ENCODE measurements around the gene FAAP100.

FAAP100 gene

DNA sequence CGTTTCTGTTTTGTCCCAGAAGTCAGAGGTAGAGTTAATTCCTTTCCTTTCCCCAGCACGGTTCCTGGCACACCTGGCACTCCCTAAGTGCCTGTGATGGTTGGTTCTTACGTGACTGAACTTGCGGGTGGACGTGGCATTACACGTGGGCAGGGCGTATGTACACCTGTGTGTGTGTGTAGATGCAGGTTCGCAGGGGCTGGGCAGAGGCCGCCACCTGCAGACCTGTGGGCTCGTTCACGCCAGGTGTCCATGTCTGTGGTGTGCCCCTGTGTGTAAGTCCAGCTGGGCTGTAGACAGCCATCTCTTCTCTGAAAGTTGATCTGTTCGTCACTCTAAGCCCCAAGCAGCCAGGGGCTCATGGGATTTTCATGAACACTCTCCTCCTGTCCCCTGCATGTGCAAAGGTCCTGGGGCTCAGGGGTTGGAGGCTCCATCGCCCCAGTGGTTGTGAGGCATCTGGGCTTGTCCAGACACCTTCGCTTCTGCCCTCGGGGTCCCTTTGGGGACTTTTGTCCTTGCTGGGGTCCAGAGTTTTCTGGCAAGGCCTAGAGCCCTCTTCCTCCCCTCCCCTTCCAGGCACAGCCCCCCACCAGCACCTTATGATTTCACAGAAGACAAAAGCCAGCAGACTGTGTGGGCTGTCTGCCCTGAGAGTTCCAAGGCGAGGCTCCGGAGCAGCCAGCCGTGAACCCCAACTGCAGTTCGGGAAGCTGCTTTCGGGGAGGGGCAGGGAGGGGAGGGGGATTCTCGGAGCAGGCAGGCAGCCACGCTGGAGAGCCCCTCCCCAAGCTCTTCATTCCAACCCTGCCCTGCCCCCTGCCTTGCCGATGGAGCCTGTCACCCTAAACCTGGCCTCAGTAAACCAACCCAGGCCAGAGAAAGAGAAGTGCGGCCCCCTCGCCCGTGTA lies 29.4 kb downstream of the FAAP100 start:
- peak in 1 of 2 donors; percentile 37 for DNase-seq

DNA sequence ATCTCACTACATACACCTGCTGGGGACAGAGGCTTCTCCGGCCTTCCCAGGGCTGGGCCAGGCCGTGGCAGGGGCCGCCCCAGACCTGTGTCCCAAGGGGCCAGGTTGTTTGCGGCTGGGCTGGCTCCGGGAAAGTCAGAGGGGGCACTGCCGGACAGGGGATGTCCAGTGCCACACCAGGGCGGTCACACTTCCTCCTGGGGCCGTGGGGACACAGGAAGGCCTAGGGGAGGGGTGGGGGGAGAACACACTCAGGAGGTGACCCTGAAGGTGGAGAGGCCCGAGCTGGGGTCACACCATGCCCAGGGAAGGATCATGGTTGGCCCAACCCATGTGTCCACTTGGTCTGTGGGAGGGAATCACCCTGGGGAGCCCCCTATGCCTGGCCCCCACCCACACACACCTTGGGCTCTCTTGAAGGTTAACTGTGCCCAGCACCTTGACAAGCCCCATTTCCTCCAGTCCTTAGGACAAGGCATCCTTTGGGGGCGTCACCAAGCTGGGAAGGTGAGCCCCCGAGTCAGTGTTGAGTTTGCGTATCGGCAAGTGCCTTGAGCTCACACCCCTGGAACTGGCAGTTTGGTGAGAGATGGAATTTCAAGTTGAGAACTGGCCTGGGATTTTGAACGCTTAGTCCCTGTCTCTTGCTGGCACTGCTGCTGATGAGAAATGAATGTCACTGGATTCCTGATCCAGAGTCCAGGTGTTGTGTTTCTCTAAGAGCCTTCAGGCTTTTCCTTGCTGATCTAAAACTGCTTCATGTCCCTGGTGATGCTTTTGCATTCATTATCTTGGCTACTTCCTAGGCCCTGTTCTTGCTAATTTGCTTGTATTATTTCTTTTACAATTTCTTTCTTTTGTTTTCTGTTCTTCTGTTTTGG lies 31.9 kb downstream of the FAAP100 start:
- no peak for DNase-seq

DNA sequence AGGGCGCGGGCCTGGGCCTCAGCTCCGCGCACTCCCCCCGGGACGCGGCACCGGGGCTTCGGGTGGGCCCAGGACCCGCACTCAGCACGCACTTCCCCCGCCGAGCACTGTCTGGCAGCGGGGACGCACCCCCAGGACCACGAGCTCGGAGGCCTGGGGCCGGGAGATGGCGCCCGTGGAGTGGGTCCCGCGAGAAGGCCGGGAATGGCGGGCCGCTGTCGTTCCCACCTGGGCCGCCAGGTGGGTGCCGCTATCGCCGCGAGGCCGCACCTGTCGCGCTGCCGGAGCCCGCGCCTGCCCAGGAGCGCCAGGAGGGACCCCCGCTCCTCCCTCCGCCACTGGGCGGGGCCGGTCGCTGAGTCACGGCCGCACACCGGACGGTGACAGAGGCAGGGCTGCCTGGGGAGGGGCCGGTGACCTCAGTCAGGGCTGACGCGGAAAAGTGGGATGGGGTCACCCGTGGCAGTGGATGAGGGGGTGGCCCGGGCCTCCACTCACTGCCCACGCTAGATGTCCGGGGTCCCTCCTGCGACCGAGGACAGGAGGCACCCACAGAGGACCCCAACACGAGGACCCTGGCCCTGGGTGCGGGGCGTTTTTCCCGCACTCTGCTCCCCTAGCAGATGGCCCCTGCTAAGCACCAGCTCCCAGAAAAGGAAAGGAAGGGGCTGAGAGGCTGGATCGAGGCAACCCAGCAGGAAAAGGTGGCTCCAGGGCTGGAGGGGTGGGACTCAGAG lies 32.7 kb downstream of the FAAP100 start:
- peak in 1 of 2 donors; percentile 22 for DNase-seq

DNA sequence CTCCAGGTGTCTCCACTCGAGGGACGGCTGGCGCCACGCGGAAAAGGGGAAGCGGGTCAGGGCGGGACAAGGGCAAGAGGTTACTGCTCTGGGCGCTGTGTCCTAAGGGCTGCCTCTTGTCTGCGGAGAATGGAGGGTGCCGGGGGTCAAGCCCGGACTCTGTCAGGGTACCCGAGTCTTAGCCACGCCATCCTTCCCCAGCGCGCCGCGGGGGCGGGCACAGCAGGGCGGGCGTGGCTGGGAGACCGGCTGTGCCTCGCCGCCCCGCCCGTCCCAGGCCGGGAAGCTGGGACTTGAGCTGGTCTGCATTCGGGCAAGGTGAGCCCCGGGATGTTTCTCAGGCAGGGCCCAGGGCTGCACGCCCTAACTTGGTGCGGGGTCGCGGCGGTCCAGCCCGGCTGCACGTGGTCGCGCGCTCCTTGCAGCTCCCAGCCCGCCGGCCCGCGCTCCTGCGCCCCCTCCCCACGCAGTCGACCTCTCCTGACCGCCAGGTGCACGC lies 33.3 kb downstream of the FAAP100 start:
- no peak for DNase-seq

DNA sequence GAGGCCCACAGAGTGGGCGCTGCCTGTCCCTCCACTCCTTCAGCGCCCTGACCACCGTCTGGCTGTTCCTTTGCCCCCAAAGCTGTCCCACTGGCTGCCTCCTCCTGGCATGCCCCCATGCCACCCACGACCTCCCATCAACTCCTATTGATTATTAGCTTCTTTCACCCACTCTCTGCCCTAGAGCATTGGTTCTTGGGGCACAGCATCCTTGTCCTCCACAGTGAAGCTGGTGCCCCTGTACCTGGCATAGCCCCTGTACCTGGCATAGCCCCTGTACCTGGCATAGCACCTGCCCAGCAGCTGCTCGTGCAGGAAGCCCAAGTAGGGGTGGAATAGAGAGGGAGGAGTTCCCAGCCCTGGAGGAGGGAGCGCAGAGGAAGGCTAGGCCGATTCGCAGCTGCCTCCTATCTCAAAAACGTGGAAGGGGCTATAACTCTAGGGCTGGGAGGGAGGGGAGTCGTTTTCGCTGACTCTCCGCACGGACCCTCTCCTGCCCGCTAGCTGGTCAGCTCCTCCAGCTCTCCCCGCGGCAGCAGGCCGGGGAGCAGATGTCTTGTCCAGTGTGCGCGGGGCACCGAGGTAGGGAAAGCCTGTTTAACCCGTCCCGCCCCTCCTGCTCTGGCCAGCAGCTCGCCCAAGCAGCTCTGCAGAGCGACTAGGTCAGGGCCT lies 33.9 kb downstream of the FAAP100 start:
- no peak for DNase-seq

DNA sequence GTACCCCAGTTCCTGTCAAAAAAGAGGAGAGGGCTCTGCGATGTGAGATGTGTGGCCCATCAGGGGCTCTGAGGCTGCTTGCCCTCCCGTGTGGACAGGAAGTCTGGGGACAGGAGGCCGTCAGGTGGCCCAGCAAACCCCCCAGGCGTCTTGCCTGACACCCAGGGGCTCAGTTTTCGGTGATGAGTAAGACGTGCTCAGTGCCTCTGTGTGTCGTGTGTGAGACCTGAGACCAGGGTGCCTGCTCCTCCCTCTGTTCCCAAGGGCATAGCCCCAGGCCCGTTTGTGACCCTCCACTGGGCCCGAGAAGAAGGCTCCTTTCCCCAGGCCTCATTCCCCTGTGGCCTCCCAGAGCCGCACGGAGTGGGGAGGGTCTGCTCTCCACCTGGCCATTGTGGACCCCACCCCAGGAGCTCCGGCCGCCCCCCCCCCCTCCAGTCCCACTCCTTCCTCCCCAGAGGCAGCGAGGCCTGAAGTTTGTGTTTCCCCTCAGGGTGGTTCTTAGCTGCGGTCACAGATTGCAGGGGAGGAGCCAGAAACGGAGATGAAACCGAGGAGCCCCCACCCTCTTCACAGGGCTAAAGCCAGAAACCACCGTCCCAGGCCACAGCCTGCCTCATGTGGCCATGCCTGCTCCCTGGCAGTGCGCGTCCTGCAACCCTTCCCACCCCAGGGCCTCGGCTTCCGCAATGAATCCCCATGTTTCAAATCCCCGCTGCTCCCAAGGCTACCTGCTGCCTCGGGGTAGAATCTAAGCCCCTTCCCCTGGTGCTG lies 34.6 kb downstream of the FAAP100 start:
- DNase-seq, result no peak

DNA sequence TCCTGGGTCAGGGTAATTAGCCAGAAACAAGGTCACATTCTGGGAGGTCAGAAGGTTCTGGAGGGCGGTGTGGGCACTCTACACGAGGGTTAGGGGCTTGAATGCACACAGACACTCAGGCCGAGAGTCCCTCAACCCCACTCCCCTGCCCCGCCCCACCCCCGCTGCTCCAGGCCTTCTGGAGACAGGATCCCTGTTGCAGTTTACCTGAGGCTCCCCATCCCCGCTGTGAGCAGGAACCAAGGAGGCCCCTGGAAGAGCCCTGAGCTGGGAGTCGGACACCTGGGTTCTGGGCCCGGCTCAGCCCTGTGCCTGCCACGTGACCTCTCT lies 35.2 kb downstream of the FAAP100 start:
- no peak for DNase-seq

DNA sequence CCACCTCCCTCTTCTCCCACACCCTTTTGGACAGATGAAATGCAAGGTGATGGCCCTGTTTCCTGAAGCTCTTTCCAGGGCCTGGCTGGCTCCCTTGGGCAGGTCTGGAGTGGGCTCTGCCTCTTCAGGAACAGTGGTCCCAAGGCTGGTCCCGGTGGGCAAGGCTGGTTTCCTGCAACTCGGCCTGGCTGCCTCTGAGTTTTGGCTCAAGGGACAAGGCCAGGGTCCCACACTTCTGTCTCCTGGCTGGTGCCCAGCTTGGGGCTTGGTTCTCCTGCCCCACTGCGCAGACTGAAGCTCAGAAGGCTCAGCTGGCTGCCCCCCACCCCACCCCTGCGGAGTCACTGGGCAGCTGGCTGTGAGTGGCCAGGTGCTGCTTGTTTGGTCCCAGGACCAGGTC lies 35.7 kb downstream of the FAAP100 start:
- DNase-seq, result no peak

DNA sequence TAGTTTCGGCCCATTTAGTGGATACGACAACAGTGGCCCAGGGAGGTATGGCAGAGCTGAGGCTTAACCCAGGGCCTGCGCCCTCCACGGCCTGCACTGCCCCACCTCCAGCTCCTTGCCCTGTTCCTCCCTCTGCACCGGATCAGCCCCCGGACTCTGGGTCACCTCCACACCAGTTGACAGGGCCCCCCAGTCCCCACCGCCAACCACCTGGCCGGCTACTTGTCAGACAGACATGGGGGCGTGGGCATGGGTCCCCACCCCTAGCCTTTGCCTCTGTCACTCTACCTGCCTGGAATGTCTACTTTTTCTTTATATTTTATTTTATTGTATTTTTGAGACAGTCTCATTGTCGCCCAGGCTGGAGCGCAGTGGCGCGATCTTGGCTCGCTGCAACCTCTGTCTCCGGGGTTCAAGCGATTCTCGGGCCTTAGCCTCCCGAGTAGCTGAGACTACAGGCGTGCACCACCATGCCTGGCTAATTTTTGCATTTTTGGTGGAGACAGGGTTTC lies 36.6 kb downstream of the FAAP100 start:
- no peak for DNase-seq

DNA sequence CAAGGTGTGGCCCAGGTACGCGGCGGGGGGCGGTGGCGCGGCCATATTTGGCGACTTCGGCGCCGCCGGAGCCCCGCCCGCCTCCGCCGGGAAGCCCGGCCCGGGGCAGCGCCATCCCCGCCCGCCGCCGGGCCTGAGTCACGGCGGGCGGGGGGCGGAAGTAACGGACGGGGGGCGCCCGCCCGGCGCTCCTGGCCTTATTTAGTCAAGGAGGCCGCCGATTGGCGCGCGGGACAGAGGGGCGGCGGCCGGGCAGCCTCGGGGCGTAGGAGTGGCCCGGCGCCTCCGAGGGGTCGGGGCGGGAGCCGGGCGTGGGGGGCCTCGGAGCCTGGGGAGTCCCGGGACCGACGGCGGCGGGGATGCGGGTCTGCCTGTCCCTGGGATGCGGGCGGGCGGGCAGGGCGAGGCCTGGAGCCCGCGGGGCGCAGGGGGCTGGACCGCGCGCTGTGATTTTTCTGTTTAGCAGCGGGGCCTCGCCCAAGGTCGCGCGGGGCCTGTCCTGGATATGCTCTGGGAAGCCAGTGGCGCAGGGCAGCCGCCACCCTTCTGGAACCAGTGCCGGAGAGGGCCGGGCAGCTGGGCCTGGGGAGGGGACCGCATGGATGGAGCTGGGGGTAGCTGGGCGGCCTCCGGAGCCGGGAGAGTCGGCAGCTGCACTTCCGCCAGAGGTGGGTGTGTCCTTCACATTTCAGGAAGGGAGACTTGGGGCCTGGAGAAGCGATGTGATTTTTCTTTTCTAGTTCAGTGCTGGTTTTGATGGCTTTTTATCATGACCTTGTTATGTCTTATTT lies 37.2 kb downstream of the FAAP100 start:
- peak in 1 of 2 donors; percentile 61 for DNase-seq

DNA sequence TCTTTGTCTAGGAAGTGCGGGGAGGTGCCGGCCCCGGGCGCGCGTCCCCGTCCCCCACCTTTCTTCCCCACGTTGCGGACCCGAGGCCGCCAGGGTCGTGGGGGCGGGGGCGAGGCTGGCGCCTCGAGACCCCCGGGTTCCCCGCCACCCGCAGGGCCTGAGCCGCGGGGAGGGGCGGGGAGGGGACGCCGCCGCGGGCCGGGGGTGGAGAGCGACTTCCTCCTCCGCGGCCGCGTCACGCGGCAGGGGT lies 37.7 kb downstream of the FAAP100 start:
- DNase-seq, result no peak

DNA sequence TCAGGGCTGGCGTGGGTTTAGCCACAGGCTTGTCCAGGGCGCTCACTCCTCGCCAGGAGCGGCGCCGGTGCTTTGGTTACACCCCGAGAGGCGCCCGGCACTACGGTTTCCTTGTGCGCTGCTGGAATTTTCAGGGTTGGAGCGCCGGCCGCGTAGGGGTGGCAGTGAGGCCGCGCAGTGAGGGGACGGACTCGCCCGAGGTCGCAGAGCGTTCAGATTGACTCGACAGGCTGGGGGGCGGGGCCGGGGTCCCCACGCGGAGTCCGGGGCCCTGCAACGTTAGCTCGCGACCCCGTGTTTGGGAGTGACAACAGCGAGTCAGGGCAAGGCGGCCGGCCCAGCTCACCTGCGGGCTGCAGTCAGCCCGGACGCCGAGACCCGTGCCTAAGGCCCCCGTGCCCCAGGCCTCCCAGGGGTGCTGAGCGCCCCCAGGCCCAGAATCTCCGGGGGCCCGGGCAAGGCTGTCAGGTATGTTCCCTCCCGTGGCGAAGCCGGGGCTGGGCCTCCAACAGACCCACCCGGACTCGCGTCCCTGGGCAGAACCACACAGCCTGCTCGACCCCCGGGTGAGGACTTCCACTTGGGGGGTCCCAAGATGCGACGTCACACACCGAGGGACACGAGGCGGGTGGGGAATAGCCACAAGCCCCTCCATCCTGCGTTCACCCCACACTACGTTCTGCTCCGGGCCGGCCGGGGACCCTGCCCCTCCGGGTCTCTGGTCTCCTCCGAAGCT lies 38.2 kb downstream of the FAAP100 start:
- no peak for DNase-seq

DNA sequence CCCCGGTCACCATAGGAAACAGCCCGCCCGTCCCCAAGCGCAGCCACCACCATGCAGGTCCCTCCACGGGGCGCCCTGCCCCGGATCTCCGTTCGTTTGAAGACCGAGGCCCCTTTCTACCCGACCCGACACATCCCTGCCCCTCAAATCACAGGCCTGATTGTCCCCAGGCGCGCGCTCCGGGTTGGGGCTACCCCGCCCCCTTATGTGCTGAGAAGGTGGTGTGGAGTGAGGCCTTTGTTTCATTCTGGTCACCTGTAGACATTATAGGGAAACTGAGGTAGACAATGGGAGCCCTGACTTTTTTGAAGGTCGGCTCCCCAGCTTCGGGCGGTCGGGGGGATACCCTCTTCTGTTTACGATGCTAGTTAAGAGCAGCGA lies 38.8 kb downstream of the FAAP100 start:
- peak in 1 of 2 donors; percentile 69 for DNase-seq

DNA sequence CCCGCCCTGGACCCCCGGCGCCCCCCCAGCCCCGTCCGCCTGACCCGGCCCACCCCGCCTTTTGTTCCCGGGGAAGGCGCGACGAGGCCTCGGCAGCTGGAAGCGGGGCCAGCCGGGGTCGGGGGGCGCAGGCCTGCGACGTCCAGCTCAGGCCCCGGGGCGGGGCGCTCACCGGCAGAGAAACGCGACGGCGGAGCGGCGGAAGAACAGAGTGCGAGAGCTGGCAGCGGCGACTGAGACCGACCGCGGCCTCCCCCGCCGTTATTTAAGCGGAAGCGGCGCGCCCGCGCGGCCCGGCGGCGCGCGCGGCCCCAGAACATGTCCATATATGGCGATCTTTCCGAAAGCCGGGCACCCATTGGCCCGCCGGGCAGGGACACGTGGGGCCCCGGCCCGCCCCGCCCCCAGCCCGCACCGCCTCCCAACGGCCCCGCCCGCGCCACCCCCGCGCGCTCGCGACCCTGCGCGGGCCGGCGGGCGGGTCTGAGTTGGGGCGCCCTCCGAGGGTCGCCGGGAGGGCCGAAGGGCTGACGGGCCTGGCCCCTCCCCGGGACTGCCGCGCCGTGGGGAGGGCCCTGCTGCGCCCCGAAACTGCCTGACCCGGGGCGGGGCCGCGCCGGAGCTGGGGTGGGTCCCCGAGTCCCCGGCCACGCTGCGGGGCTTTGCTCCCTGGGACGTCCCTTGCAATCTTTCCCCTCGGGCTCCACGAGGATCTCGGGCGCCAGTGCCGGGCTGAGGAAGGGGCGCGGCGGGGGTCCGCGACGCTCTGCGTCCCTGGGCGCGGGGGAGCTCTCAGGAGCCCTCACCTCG lies 39.4 kb downstream of the FAAP100 start, which contains the start of gene ACTG1:
TSS of gene ACTG1 (minus strand) at position 238 of the 810 bp plus-strand sequence. CDS start 445 bp downstream, outside the sequence.
- DNase-seq, result peak; percentile 54 to 79

DNA sequence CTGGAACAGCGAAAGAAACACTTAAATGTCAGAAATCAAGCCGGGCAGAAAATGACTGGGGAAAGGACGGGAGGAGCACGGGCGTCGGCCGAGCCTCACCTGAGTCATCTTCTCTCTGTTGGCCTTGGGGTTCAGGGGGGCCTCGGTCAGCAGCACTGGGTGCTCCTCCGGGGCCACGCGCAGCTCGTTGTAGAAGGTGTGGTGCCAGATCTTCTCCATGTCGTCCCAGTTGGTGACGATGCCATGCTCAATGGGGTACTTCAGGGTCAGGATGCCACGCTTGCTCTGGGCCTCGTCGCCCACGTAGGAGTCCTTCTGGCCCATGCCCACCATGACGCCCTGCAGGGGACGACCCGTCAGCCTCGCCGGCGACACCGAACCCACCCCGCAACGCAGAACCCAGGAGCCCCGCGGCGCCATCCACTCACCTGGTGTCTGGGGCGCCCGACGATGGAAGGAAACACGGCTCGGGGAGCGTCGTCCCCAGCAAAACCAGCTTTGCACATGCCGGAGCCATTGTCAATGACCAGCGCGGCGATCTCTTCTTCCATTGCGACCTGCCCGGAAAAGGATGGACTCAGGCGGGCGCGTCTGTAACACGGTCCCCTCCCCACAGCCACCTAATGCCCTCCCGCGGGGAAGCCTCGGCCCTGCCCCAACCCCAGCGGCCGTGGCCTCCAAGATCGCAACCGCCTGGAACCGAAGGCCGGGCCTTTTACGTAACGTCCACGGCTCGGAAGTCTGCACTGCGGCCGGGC lies 40.2 kb downstream of the FAAP100 start:
- peak in 1 of 2 donors; percentile 80 for DNase-seq

DNA sequence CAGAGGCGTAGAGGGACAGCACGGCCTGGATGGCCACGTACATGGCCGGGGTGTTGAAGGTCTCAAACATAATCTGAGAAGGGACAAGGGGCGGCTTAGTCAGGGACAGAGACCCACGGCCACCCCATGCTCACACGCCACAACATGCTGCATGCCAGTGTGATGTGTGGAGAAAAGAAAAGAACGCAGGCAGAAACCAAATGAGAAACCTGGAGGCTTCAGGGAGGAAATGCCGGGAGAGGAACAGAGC lies 40.7 kb downstream of the FAAP100 start:
- no peak for DNase-seq

DNA sequence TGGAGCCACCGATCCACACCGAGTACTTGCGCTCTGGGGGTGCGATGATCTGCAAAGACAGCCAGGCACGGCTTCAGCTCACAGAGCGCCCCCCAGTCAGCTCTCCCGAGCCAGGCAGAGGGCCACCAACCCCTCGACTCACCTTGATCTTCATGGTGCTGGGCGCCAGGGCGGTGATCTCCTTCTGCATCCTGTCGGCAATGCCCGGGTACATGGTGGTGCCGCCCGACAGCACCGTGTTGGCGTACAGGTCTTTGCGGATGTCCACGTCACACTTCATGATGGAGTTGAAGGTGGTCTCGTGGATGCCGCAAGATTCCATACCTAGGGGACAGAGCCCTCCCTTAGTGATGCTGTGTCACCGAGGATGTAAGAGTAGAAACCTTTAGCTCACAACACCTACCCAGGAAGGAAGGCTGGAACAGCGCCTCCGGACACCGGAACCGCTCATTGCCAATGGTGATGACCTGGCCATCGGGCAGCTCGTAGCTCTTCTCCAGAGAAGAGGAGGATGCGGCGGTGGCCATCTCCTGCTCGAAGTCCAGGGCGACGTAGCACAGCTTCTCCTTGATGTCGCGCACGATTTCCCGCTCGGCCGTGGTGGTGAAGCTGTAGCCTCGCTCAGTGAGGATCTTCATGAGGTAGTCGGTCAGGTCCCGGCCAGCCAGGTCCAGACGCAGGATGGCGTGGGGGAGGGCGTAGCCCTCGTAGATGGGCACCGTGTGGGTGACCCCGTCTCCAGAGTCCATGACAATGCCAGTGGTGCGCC lies 41.2 kb downstream of the FAAP100 start:
- DNase-seq, result no peak
